Measurements from ENCODE around the gene GPR160.

GRCh38 chr3:170049146-170050000, 11.6 kb downstream of the GPR160 start:
- no peak for TF ChIP-seq CTCF (IDR thresholded peaks at IDR 0.05)
- no peak for TF ChIP-seq EP300 (IDR thresholded peaks at IDR 0.05)
- peak in 2 of 3 donors; percentile 55 to 78 for TF ChIP-seq POLR2AphosphoS5 (IDR thresholded peaks at IDR 0.05)
- TF ChIP-seq POLR2A (IDR thresholded peaks at IDR 0.05): no peak

Measured in stomach (tissue), 4 donors.